ENCODE results near the gene CDYL2.

The CDYL2 gene

GRCh38 chr16:80586476-80586875 is 217.9 kb downstream of the CDYL2 start:
- no peak for DNase-seq

DNA sequence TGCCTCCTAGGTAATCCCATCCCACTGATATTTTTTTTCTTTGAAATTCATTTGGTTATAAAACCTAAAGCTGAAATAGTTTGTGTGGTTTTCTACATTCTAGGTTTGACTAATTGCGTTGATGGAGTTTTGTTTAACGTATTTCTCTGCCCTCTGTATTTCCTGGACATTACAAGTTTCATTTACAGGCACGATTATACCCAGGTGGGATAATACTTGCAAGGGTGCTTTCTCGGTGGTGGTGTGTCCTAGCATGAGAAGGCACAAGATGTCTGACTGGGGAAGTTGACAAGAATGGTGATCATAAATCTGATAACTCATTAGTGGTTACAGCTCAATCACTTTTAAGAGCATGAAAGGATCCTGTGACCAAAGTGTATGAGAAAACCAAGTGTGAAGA is 218.6 kb downstream of the CDYL2 start:
- no peak for DNase-seq

GRCh38 chr16:80583466-80583865 is 220.9 kb downstream of the CDYL2 start:
- no peak for DNase-seq

DNA sequence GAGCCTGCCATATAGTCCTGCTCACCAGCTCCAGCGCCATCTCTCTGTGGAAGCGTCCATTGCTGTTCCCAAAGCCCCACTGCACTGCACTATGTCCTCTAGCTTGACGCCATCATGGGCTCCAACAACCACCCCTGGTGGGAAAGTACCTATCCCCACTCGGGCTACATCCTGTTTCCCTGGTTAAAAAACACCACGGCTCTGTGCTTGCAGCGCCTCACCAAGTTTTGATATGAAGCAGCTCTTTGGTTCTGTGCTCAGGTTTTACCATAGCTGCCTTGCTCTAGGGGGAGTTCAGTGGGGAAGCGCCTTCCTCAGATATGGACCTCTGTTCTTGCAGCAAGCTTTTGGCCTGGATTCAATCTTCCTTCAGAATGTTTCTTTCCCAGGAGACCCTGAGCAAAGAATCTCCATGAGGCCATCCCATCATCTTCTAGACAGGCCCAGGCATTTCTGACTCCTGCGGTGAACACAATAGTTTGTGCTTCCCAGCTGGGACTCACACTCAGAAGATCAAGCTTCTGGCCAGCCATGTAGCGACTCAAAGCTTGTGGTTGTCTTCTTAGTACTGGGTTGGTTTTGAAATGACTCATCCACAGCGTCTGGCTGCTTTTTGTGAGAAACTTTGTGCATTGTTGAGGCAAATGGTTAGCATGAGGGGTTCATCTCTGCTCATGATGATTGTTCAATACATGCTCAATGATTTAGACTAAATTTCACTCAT is 224.1 kb downstream of the CDYL2 start:
- peak; percentile 45 for DNase-seq

- DNase-seq = no peak
Measured at GRCh38 chr16:80577485-80578280, 226.7 kb downstream of the CDYL2 start.

DNA sequence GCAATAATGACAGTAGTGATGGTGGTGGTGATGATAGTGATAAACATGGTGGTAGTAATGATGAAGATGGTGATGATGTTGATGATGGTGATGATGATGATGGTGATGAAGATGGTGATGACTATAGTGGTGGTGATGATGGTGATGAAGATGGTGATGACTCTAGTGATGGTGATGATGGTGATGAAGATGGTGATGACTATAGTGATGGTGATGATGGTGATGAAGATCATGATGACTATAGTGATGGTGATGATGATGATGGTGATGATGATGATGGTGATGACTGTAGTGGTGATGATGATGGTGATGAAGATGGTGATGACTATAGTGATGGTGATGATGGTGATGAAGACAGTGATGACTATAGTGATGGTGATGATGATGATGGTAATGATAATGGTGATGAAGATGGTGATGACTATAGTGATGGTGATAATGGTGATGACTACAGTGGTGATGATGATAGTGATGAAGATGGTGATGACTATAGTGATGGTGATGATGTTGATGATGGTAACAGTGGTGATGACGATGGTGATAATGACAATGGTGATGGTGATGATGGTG is 228.0 kb downstream of the CDYL2 start:
- DNase-seq = no peak

DNA sequence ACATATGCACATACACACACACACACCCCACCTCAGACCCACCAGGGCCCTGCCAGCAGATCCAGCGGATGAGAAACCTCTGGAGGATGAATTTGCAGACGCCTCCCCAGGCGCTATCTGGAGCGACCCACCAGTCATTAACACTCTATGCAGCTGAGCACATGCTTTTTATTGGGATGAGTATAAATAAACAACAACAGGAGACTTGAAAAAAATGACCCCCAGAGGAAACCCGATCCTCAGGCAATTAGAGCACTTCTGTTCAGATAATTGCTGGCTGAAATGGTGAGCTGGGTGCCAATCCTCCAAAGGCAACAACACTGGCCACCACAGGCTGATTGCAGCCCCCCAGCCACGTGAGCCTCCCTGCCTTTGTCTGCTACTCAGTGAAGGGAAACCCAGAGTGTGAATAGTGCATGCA is 230.7 kb downstream of the CDYL2 start:
- DNase-seq = no peak

DNA sequence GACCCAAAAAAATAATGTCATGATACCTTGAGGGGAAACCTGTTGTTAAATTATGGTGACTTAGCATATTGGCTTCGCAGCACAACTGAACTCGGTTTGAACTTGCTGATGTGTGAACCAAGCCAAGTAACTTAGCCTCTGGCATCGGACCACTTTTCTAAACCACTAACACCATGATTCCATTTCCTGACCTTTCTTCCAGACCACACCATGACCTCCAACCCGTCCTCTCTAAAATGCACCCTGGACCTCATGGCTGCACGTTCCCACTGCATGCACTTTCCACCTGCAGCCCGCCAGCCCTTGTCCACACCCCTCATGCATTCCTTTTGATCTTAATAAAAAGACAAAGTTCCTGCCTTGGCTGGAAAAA is 234.3 kb downstream of the CDYL2 start:
- no peak for DNase-seq

DNA sequence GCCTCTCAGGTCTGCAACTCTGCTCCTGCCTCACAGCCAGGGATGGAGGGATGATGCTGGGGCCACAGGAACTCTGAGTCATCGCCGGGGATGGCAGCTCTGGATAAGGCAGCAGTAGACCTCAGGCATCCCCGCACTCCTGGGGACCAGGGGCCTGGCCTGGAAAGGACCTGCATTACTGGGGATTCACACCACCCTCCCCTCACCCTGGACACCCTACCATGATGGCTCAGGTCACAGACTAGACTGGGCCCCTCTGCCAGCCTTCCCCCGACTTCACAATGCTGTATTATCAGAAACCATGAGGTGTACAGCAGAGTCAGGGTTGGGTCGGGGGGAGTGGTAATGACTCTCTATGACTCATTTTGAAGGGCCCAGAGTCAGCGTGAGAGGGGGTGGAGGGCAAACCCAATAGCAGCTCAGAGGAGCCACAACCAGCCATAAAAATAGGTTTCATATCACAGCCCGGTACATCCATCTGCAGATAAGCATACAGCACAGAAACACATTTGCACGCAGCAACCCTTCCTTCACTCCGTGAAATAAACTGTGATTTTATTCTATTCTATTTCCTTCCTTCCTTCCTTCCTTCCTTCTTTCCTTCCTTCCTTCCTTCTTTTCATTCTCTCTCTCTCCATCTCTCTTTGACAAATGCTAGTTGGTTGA is 234.8 kb downstream of the CDYL2 start:
- DNase-seq = peak; percentile 64

DNA sequence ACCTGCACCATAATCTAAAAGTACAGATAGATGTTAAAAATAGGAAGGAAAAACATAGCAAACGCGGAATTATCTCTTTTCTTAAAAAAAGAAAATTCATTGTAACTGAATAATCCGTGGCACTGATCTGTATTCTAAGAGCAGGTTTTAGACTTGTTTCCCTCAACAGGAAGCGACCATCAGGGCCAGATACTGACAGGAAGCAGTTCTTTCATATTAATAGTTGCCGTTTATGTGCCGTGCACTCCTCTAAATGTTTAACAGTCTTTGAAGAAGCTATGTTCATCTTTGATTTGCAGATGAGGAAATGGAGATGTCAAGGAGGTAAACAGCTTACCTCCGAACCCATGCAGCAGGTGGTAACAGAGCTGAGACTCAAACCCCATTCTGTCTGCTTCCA is 240.0 kb downstream of the CDYL2 start:
- no peak for DNase-seq

GRCh38 chr16:80563066-80563465 is 241.3 kb downstream of the CDYL2 start:
- no peak for DNase-seq

DNA sequence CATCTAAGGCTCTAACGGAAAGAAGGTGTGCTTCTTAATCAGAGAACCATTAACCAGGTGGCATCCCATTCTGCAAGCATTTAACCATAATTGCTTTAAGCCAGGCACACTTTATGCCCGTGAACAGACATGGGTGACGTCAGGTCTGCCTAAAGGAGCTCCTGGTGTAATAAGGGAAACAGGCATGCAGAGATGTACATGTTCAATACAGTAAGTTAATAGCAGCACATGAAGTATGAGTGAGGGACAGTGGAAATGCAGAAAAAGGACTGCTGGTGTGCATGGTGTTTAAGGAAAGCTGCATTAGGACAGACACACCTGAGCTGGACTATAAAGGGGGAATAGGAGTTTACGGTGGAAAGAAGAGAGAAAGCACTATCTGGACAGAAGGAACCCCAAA is 245.0 kb downstream of the CDYL2 start:
- DNase-seq = no peak

DNA sequence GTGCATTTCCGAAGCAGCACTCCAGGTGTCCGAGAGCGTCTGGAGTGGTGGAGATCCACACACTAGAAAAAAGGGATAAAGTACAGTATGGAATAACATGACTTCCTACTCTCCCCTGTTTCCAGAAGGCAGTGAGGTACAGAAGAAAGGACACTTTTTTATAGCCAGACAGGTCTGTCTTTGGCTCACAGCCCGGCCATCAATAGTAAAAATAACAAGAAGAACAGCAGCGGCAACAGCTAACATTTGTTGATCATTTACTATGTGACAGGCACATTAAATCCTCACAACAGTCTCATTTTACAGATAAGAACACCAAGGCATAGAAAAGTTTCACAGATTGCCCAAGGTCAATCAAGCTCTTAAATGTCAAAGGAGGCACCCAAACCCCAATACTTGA is 247.4 kb downstream of the CDYL2 start:
- no peak for DNase-seq

GRCh38 chr16:80556481-80556880 is 247.9 kb downstream of the CDYL2 start:
- DNase-seq = no peak

GRCh38 chr16:80554033-80554432 is 250.4 kb downstream of the CDYL2 start:
- no peak for DNase-seq

- no peak for DNase-seq
Measured at GRCh38 chr16:80552277-80552676, 252.1 kb downstream of the CDYL2 start.

Data from activated CD8-positive, alpha-beta memory T cell treated with anti-CD3 and anti-CD28 coated beads, Interleukin-2, amount 50 U/mL, for 4 hours (primary cell).